HG03565 (cell line): ENCODE data around the gene OR5B3.
"Not testable (repeated sequence)": the region's sequence is repeated elsewhere in the genome, so short reads cannot be mapped to it uniquely, and the experiment has no call there.

Source experiments
- ATAC-seq: cut with Tn5 transposase; IDR thresholded peaks from one replicate; pipeline ENCODE4 v1.9.1; 2021; ENCODE audit warnings: mild to moderate bottlenecking, moderate library complexity; ENCODE audit not compliant: unreplicated experiment

Gene OR5B3

GRCh38 chr11:58406774-58407173 is at the start of gene OR5B3:
Gene OR5B3, minus strand, starts transcription at chr11:58406874. Its CDS starts 3,465 bp downstream, at chr11:58403409.
- ATAC-seq = no peak

- no peak for ATAC-seq
Observed at GRCh38 chr11:58451585-58451984, 44.9 kb upstream of the OR5B3 start.

- no peak for ATAC-seq
Observed at GRCh38 chr11:58446294-58446693, 39.6 kb upstream of the OR5B3 start.

- ATAC-seq = no peak
Observed at GRCh38 chr11:58444300-58444699, 37.6 kb upstream of the OR5B3 start.

- no peak for ATAC-seq
Observed at GRCh38 chr11:58442136-58442535, 35.5 kb upstream of the OR5B3 start, which contains the start of gene OR5B12. Gene OR5B12, minus strand, starts transcription at chr11:58442236. Its CDS starts 2,085 bp downstream, at chr11:58440151.

GRCh38 chr11:58438486-58438885 is 31.8 kb upstream of the OR5B3 start:
- ATAC-seq = no peak

- no peak for ATAC-seq
Observed at GRCh38 chr11:58434217-58434616, 27.5 kb upstream of the OR5B3 start.

GRCh38 chr11:58433638-58434203 is 27.0 kb upstream of the OR5B3 start:
- peak; percentile 91 for ATAC-seq

GRCh38 chr11:58429273-58429672 is 22.6 kb upstream of the OR5B3 start:
- no peak for ATAC-seq

- ATAC-seq = no peak
Observed at GRCh38 chr11:58428021-58428420, 21.3 kb upstream of the OR5B3 start, which contains the start of gene OR5B2. Gene OR5B2, minus strand, starts transcription at chr11:58428121. Its CDS starts 4,860 bp downstream, at chr11:58423261.

GRCh38 chr11:58399622-58400021 is 7.1 kb downstream of the OR5B3 start:
- ATAC-seq = not testable (repeated sequence)

- no peak for ATAC-seq
Observed at GRCh38 chr11:58395581-58395980, 11.1 kb downstream of the OR5B3 start.

GRCh38 chr11:58394195-58394594 is 12.5 kb downstream of the OR5B3 start:
- ATAC-seq = no peak

- ATAC-seq = no peak
Observed at GRCh38 chr11:58392746-58393145, 13.9 kb downstream of the OR5B3 start.

- ATAC-seq = no peak
Observed at GRCh38 chr11:58391879-58392278, 14.8 kb downstream of the OR5B3 start.

GRCh38 chr11:58390551-58391063 is 16.1 kb downstream of the OR5B3 start:
- no peak for ATAC-seq

GRCh38 chr11:58358969-58359368 is 47.7 kb downstream of the OR5B3 start, which contains the start of gene OR5B17:
Gene OR5B17, minus strand, starts transcription at chr11:58359069. Its CDS starts 0 bp downstream, at chr11:58359069.
- no peak for ATAC-seq

- no peak for ATAC-seq
Observed at GRCh38 chr11:58354727-58355126, 51.9 kb downstream of the OR5B3 start.
